IPS DF 6.9 (cell line): Measurements from ENCODE around the gene CPNE1.

ENCODE experiments used
- DNase-seq: peaks from one replicate; pipeline ENCODE4 v3.0.0-alpha.2; 2013; ENCODE audit warnings: low read depth, low spot score
- H3K27ac ChIP-seq: one replicate; pipeline ENCODE4 v1.5.1; 2013; ENCODE audit warnings: low read length, control low read depth
- H3K27me3 ChIP-seq: 2 replicates; pipeline ENCODE4 v1.6.1; 2013; ENCODE audit warnings: mild to moderate bottlenecking, low read length; ENCODE audit not compliant: control insufficient read depth, insufficient read depth
- H3K36me3 ChIP-seq: 2 replicates; pipeline ENCODE4 v1.6.1; 2013; ENCODE audit warnings: low read length; ENCODE audit not compliant: control insufficient read depth, insufficient read depth
- H3K4me1 ChIP-seq: 2 replicates; pipeline ENCODE4 v1.6.1; 2013; ENCODE audit warnings: low read length; ENCODE audit not compliant: control insufficient read depth, insufficient read depth
- H3K4me3 ChIP-seq: 2 replicates; pipeline ENCODE4 v1.5.1; 2013; ENCODE audit warnings: mild to moderate bottlenecking, low read length
- H3K9me3 ChIP-seq: 2 replicates; pipeline ENCODE4 v1.6.1; 2013; ENCODE audit warnings: low read length, inconsistent platforms; ENCODE audit not compliant: control insufficient read depth, insufficient read depth
- WGBS: extraction: QIAGEN DNeasy Blood & Tissue Kit; methylation state at CpG from one replicate; pipeline ENCODE4 v1.1.7; 2013; ENCODE audit warnings: mixed read lengths, missing lambda C conversion rate; ENCODE audit not compliant: insufficient read length, insufficient coverage; 5-methylcytosine and 5-hydroxymethylcytosine counted together

CPNE1 gene

GRCh38 chr20:35598899-35599775, 65.6 kb downstream of the CPNE1 start:
- H3K27ac ChIP-seq, result no peak overlapping the region
- no CpG with 5 or more reads among the region's 22 CpGs for WGBS
- H3K9me3 ChIP-seq, result no peaks in the 10 kb centered on the region
- H3K4me1 ChIP-seq, result 0 out of 2 replicates have a peak, but pooled peaks cover 1% of the 10 kb centered on the region
- no peaks in the 10 kb centered on the region for H3K36me3 ChIP-seq
- H3K27me3 ChIP-seq, result peaks cover 5% of the 10 kb centered on the region; the same call in 1 of the 2 replicates
- DNase-seq, result no peak
- no peak overlapping the region for H3K4me3 ChIP-seq

GRCh38 chr20:35598476-35598875, 66.2 kb downstream of the CPNE1 start:
- Histone ChIP-seq H3K4me3 (no peak overlapping the region), H3K36me3 (no peaks in the 10 kb centered on the region), H3K27me3 (peaks cover 5% of the 10 kb centered on the region; the same call in 1 of the 2 replicates), H3K27ac (no peak overlapping the region), H3K9me3 (no peaks in the 10 kb centered on the region), H3K4me1 (0 out of 2 replicates have a peak, but pooled peaks cover 1% of the 10 kb centered on the region)
- WGBS, result no CpG with 5 or more reads among the region's 7 CpGs
- no peak for DNase-seq

- Histone ChIP-seq H3K27ac (no peak overlapping the region), H3K36me3 (no peaks in the 10 kb centered on the region), H3K4me3 (no peak overlapping the region), H3K27me3 (peaks cover 2% of the 10 kb centered on the region; the same call in 1 of the 2 replicates), H3K9me3 (no peaks in the 10 kb centered on the region), H3K4me1 (0 out of 2 replicates have a peak, but pooled peaks cover 1% of the 10 kb centered on the region)
- DNase-seq, result no peak
- no CpG with 5 or more reads among the region's 2 CpGs for WGBS
These were observed 67.5 kb downstream of the CPNE1 start for GRCh38 chr20:35597186-35597585.

- no peak for DNase-seq
- WGBS, result 98% methylated on average over 2 of the region's 7 CpGs
- no peaks in the 10 kb centered on the region for H3K36me3 ChIP-seq
- H3K27ac ChIP-seq, result no peak overlapping the region
- 0 out of 2 replicates have a peak, but pooled peaks cover 1% of the 10 kb centered on the region for H3K4me1 ChIP-seq
- no peak overlapping the region for H3K4me3 ChIP-seq
- peaks cover 2% of the 10 kb centered on the region; the same call in 1 of the 2 replicates for H3K27me3 ChIP-seq
- H3K9me3 ChIP-seq, result no peaks in the 10 kb centered on the region
These were observed 68.8 kb downstream of the CPNE1 start for GRCh38 chr20:35595901-35596300.

GRCh38 chr20:35595456-35595855, 69.2 kb downstream of the CPNE1 start:
- no CpG with 5 or more reads among the region's 17 CpGs for WGBS
- Histone ChIP-seq H3K36me3 (no peaks in the 10 kb centered on the region), H3K9me3 (no peaks in the 10 kb centered on the region), H3K4me3 (no peak overlapping the region), H3K27me3 (peaks cover 2% of the 10 kb centered on the region; the same call in 1 of the 2 replicates), H3K27ac (no peak overlapping the region), H3K4me1 (0 out of 2 replicates have a peak, but pooled peaks cover under 1% of the 10 kb centered on the region)
- DNase-seq, result no peak

GRCh38 chr20:35592339-35592974, 72.2 kb downstream of the CPNE1 start:
- no peak overlapping the region for H3K4me3 ChIP-seq
- no peaks in the 10 kb centered on the region for H3K4me1 ChIP-seq
- no peak for DNase-seq
- H3K36me3 ChIP-seq, result no peaks in the 10 kb centered on the region
- no peak overlapping the region for H3K27ac ChIP-seq
- no CpG with 5 or more reads among the region's 2 CpGs for WGBS
- no peaks in the 10 kb centered on the region for H3K9me3 ChIP-seq
- H3K27me3 ChIP-seq, result no peaks in the 10 kb centered on the region

- Histone ChIP-seq H3K27ac (no peak overlapping the region), H3K9me3 (no peaks in the 10 kb centered on the region), H3K27me3 (no peaks in the 10 kb centered on the region), H3K4me1 (no peaks in the 10 kb centered on the region), H3K36me3 (no peaks in the 10 kb centered on the region), H3K4me3 (no peak overlapping the region)
- no CpG with 5 or more reads among the region's 14 CpGs for WGBS
- DNase-seq, result no peak
These were observed 76.3 kb downstream of the CPNE1 start for GRCh38 chr20:35588397-35588796.

- no peaks in the 10 kb centered on the region for H3K27me3 ChIP-seq
- no peaks in the 10 kb centered on the region for H3K4me1 ChIP-seq
- no peaks in the 10 kb centered on the region for H3K36me3 ChIP-seq
- WGBS, result no CpG with 5 or more reads among the region's 2 CpGs
- no peaks in the 10 kb centered on the region for H3K9me3 ChIP-seq
- no peak overlapping the region for H3K27ac ChIP-seq
- DNase-seq, result no peak
- H3K4me3 ChIP-seq, result no peak overlapping the region
These were observed 77.3 kb downstream of the CPNE1 start for GRCh38 chr20:35587436-35587835.

- H3K9me3 ChIP-seq, result no peaks in the 10 kb centered on the region
- no peaks in the 10 kb centered on the region for H3K4me1 ChIP-seq
- no peaks in the 10 kb centered on the region for H3K27me3 ChIP-seq
- no peak overlapping the region for H3K4me3 ChIP-seq
- DNase-seq, result no peak
- no peak overlapping the region for H3K27ac ChIP-seq
- no peaks in the 10 kb centered on the region for H3K36me3 ChIP-seq
- WGBS, result no CpG with 5 or more reads among the region's 6 CpGs
These were observed 77.8 kb downstream of the CPNE1 start for GRCh38 chr20:35586751-35587425.
